Activated CD8-positive, alpha-beta T cell treated with anti-CD3 and anti-CD28 coated beads, Interleukin-2, amount 10 ng/mL, durations not matched to agents 7 days and 5 days (primary cell): ENCODE measurements around the gene NOL8. TPM values are rescaled to one million over a fixed set of nuclear protein-coding genes. Genes with fewer than 3 reads are reported as not detected.

Experiments
- ATAC-seq: fragments of 150-1000 bp; cut with Tn5 transposase; one replicate; pipeline ENCODE4 v1.10.0; 2021; ENCODE audit warnings: moderate library complexity
- CTCF ChIA-PET: fragments of 350-600 bp; sonication (Branson Sonifier 250); formaldehyde crosslinking; loops from one replicate; lab custom pipeline; 2021; ENCODE audit warnings: antibody characterized with exemption; lab: Charles Lee
- POLR2A ChIA-PET: fragments of 350-600 bp; sonication (Branson Sonifier 250); formaldehyde crosslinking; loops from one replicate; lab custom pipeline; 2021; ENCODE audit warnings: antibody characterized with exemption; lab: Charles Lee
- DNase-seq: peaks from one replicate; pipeline ENCODE4 v3.0.0-alpha.2; 2020
- H3K27ac Mint-ChIP-seq: one replicate; pipeline ENCODE4 v1.8.0; 2021; ENCODE audit warnings: mild to moderate bottlenecking, mixed read lengths
- H3K27me3 Mint-ChIP-seq: one replicate; pipeline ENCODE4 v1.8.0; 2021; ENCODE audit warnings: low read depth, mixed read lengths
- H3K36me3 Mint-ChIP-seq: one replicate; pipeline ENCODE4 v1.8.0; 2021; ENCODE audit warnings: low read depth, mixed read lengths
- H3K4me1 Mint-ChIP-seq: one replicate; pipeline ENCODE4 v1.8.0; 2021; ENCODE audit warnings: low read depth, mixed read lengths
- H3K4me3 Mint-ChIP-seq: one replicate; pipeline ENCODE4 v1.8.0; 2021; ENCODE audit warnings: mild to moderate bottlenecking, mixed read lengths
- H3K9me3 Mint-ChIP-seq: one replicate; pipeline ENCODE4 v1.8.0; 2022; ENCODE audit warnings: mixed read lengths; ENCODE audit not compliant: insufficient read depth
- total RNA-seq, 2 experiments: library from RNA; stranded (reverse); gene quantifications; one replicate each; pipeline ENCODE4 v1.2.3, GENCODE V29; 2021

The NOL8 gene
- total RNA-seq, result 10 to 100 TPM; 51.7 to 55.3 TPM

- peak within 1 kb of the TSS; percentile 97 for H3K27ac Mint-ChIP-seq
- ChIA-PET POLR2A (interaction anchor here (0.6 to 2.2 kb wide), 13 partner anchors 9 to 344 kb away, joined by 3 to 8 read pairs (median 4); partner anchors contain the start of gene IPPK), CTCF (interaction anchor here (0.7 to 4.8 kb wide), 10 partner anchors 24 to 464 kb away, joined by 3 to 22 read pairs (median 4); partner anchors contain the start of gene IPPK)
- ATAC-seq, result peak; percentile 95
- H3K27me3 Mint-ChIP-seq, result no peaks in the 10 kb centered on the region
- H3K9me3 Mint-ChIP-seq, result no peaks in the 10 kb centered on the region
- peak; percentile 90 for DNase-seq
- H3K36me3 Mint-ChIP-seq, result peaks cover 18% of the 10 kb centered on the region
- peaks cover 42% of the 10 kb centered on the region for H3K4me1 Mint-ChIP-seq
- H3K4me3 Mint-ChIP-seq, result peak within 1 kb of the TSS; percentile 96
Observed at GRCh38 chr9:92325269-92325990, at the start of gene NOL8, which contains the start of gene CENPP. Gene NOL8, minus strand, starts transcription at chr9:92325350. Its CDS starts 1,189 bp downstream, at chr9:92324161. Gene CENPP, plus strand, starts transcription at chr9:92325953.

GRCh38 chr9:92373167-92373566, 48.0 kb upstream of the NOL8 start:
- ATAC-seq (no peak), DNase-seq (no peak)
- H3K27me3 Mint-ChIP-seq, result no peaks in the 10 kb centered on the region
- ChIA-PET CTCF (no interaction called here), POLR2A (no interaction called here)
- H3K4me1 Mint-ChIP-seq, result peaks cover 3% of the 10 kb centered on the region
- H3K36me3 Mint-ChIP-seq, result peaks cover 45% of the 10 kb centered on the region
- peaks cover 14% of the 10 kb centered on the region for H3K9me3 Mint-ChIP-seq
- no peak overlapping the region for H3K4me3 Mint-ChIP-seq
- H3K27ac Mint-ChIP-seq, result no peak overlapping the region

- Mint-ChIP-seq H3K9me3 (peaks cover 9% of the 10 kb centered on the region), H3K4me3 (no peak overlapping the region), H3K27ac (no peak overlapping the region), H3K27me3 (no peaks in the 10 kb centered on the region), H3K4me1 (peaks cover 3% of the 10 kb centered on the region), H3K36me3 (peaks cover 34% of the 10 kb centered on the region)
- ChIA-PET CTCF (no interaction called here), POLR2A (no interaction called here)
- no peak for DNase-seq
- ATAC-seq, result no peak
Observed at GRCh38 chr9:92369075-92369474, 43.9 kb upstream of the NOL8 start.

GRCh38 chr9:92360083-92360482, 34.9 kb upstream of the NOL8 start:
- no peak for DNase-seq
- Mint-ChIP-seq H3K27me3 (no peaks in the 10 kb centered on the region), H3K9me3 (peaks cover 17% of the 10 kb centered on the region), H3K4me3 (no peak overlapping the region), H3K36me3 (peaks cover 37% of the 10 kb centered on the region), H3K4me1 (peaks cover 10% of the 10 kb centered on the region), H3K27ac (no peak overlapping the region)
- POLR2A ChIA-PET, result no interaction called here
- ATAC-seq, result no peak
- CTCF ChIA-PET, result interaction anchor here (1.0 kb wide), 1 partner anchor 222 kb away, joined by 3 read pairs; no protein-coding TSS in a partner anchor

GRCh38 chr9:92359394-92359995, 34.3 kb upstream of the NOL8 start:
- Mint-ChIP-seq H3K27ac (no peak overlapping the region), H3K4me1 (peaks cover 10% of the 10 kb centered on the region), H3K4me3 (no peak overlapping the region), H3K27me3 (no peaks in the 10 kb centered on the region), H3K9me3 (peaks cover 17% of the 10 kb centered on the region), H3K36me3 (peaks cover 41% of the 10 kb centered on the region)
- no peak for ATAC-seq
- DNase-seq, result no peak
- ChIA-PET POLR2A (no interaction called here), CTCF (interaction anchor here (1.0 kb wide), 1 partner anchor 221 kb away, joined by 3 read pairs; no protein-coding TSS in a partner anchor)

- H3K9me3 Mint-ChIP-seq, result peaks cover 17% of the 10 kb centered on the region
- ATAC-seq (no peak), DNase-seq (no peak)
- H3K27ac Mint-ChIP-seq, result no peak overlapping the region
- no peak overlapping the region for H3K4me3 Mint-ChIP-seq
- POLR2A ChIA-PET, result no interaction called here
- H3K4me1 Mint-ChIP-seq, result no peaks in the 10 kb centered on the region
- H3K27me3 Mint-ChIP-seq, result no peaks in the 10 kb centered on the region
- peaks cover 52% of the 10 kb centered on the region for H3K36me3 Mint-ChIP-seq
- CTCF ChIA-PET, result no interaction called here
Observed at GRCh38 chr9:92353051-92353450, 27.9 kb upstream of the NOL8 start.

- POLR2A ChIA-PET, result interaction anchor here (1.0 kb wide), 1 partner anchor 25 kb away, joined by 3 read pairs; the partner anchor contains the start of genes CENPP and NOL8
- ATAC-seq (no peak), DNase-seq (no peak)
- no peak overlapping the region for H3K27ac Mint-ChIP-seq
- CTCF ChIA-PET, result no interaction called here
- H3K4me1 Mint-ChIP-seq, result no peaks in the 10 kb centered on the region
- H3K36me3 Mint-ChIP-seq, result peaks cover 51% of the 10 kb centered on the region
- no peak overlapping the region for H3K4me3 Mint-ChIP-seq
- no peaks in the 10 kb centered on the region for H3K27me3 Mint-ChIP-seq
- no peaks in the 10 kb centered on the region for H3K9me3 Mint-ChIP-seq
Observed at GRCh38 chr9:92350740-92351133, 25.6 kb upstream of the NOL8 start.

GRCh38 chr9:92349771-92350739, 24.9 kb upstream of the NOL8 start:
- Mint-ChIP-seq H3K27me3 (no peaks in the 10 kb centered on the region), H3K4me3 (no peak overlapping the region), H3K9me3 (no peaks in the 10 kb centered on the region), H3K27ac (no peak overlapping the region), H3K4me1 (no peaks in the 10 kb centered on the region), H3K36me3 (peaks cover 51% of the 10 kb centered on the region)
- POLR2A ChIA-PET, result interaction anchor here (1.0 kb wide), 1 partner anchor 24 kb away, joined by 3 read pairs; the partner anchor contains the start of genes CENPP and NOL8
- no peak for ATAC-seq
- CTCF ChIA-PET, result no interaction called here
- DNase-seq, result no peak

GRCh38 chr9:92345582-92345981, 20.4 kb upstream of the NOL8 start:
- POLR2A ChIA-PET, result no interaction called here
- no peak for DNase-seq
- H3K36me3 Mint-ChIP-seq, result peaks cover 43% of the 10 kb centered on the region
- H3K9me3 Mint-ChIP-seq, result no peaks in the 10 kb centered on the region
- H3K4me3 Mint-ChIP-seq, result no peak overlapping the region
- no peaks in the 10 kb centered on the region for H3K27me3 Mint-ChIP-seq
- CTCF ChIA-PET, result no interaction called here
- H3K4me1 Mint-ChIP-seq, result no peaks in the 10 kb centered on the region
- no peak for ATAC-seq
- no peak overlapping the region for H3K27ac Mint-ChIP-seq

- CTCF ChIA-PET, result interaction anchor here (1.2 kb wide), 1 partner anchor 113 kb away, joined by 3 read pairs; no protein-coding TSS in a partner anchor
- Mint-ChIP-seq H3K4me3 (no peak overlapping the region), H3K27me3 (no peaks in the 10 kb centered on the region), H3K4me1 (no peaks in the 10 kb centered on the region), H3K9me3 (no peaks in the 10 kb centered on the region), H3K36me3 (peaks cover 57% of the 10 kb centered on the region), H3K27ac (no peak overlapping the region)
- ATAC-seq (no peak), DNase-seq (no peak)
- POLR2A ChIA-PET, result no interaction called here
Observed at GRCh38 chr9:92342825-92343488, 17.8 kb upstream of the NOL8 start.

- POLR2A ChIA-PET, result no interaction called here
- H3K4me3 Mint-ChIP-seq, result no peak overlapping the region
- CTCF ChIA-PET, result no interaction called here
- H3K4me1 Mint-ChIP-seq, result no peaks in the 10 kb centered on the region
- DNase-seq, result no peak
- no peaks in the 10 kb centered on the region for H3K27me3 Mint-ChIP-seq
- peaks cover 57% of the 10 kb centered on the region for H3K36me3 Mint-ChIP-seq
- no peaks in the 10 kb centered on the region for H3K9me3 Mint-ChIP-seq
- no peak overlapping the region for H3K27ac Mint-ChIP-seq
- no peak for ATAC-seq
Observed at GRCh38 chr9:92341578-92341977, 16.4 kb upstream of the NOL8 start.
